Astrocyte of the cerebellum (primary cell): ENCODE results near the gene HCFC1.

Source experiments
- DNase-seq: peaks from one replicate; pipeline ENCODE4 v3.0.0-alpha.2; 2011; ENCODE audit warnings: low read depth
- H3K4me3 ChIP-seq: 2 replicates; pipeline ENCODE4 v1.5.1; 2011; ENCODE audit warnings: mild to moderate bottlenecking, low read depth, low read length, moderate library complexity
- CTCF ChIP-seq: IDR thresholded peaks from 2 replicates; pipeline ENCODE4 v1.5.1; 2012; ENCODE audit warnings: low read length, low read depth, moderate library complexity, mild to moderate bottlenecking; ENCODE audit errors: missing control alignments
- in situ Hi-C: cut with HindIII; loops from 2 replicates; pipeline ENCODE4 v1.10.0; 2017; ENCODE audit warnings: low sequenced_read_pairs

Gene HCFC1

GRCh38 chrX:153993978-153994377 is 22.4 kb upstream of the HCFC1 start:
- no peak overlapping the region for H3K4me3 ChIP-seq
- DNase-seq = no peak
- TF ChIP-seq CTCF = no peak
- in situ Hi-C loops = no loop called here

GRCh38 chrX:153993079-153993478 is 21.5 kb upstream of the HCFC1 start:
- TF ChIP-seq CTCF = no peak
- no peak overlapping the region for H3K4me3 ChIP-seq
- in situ Hi-C loops = no loop called here
- DNase-seq = no peak

- in situ Hi-C loops = no loop called here
- DNase-seq = no peak
- TF ChIP-seq CTCF = no peak
These were observed 20.6 kb upstream of the HCFC1 start for GRCh38 chrX:153992180-153992579.

GRCh38 chrX:153991013-153991580 is 19.5 kb upstream of the HCFC1 start:
- in situ Hi-C loops = no loop called here
- no peak for DNase-seq
- no peak for TF ChIP-seq CTCF

More at GRCh38 chrX:153992180-153992579, 20.6 kb upstream of the HCFC1 start:
- no peak overlapping the region for H3K4me3 ChIP-seq

GRCh38 chrX:153989973-153990655 is 18.5 kb upstream of the HCFC1 start:
- TF ChIP-seq CTCF = no peak
- DNase-seq = no peak
- in situ Hi-C loops = no loop called here
- no peak overlapping the region for H3K4me3 ChIP-seq

More at GRCh38 chrX:153991013-153991580, 19.5 kb upstream of the HCFC1 start:
- H3K4me3 ChIP-seq = no peak overlapping the region

GRCh38 chrX:153988493-153988892 is 16.9 kb upstream of the HCFC1 start:
- H3K4me3 ChIP-seq = no peak overlapping the region
- no peak for TF ChIP-seq CTCF
- in situ Hi-C loops = no loop called here
- DNase-seq = no peak
